ENCODE results near the gene POLRMT.

Gene POLRMT

DNA sequence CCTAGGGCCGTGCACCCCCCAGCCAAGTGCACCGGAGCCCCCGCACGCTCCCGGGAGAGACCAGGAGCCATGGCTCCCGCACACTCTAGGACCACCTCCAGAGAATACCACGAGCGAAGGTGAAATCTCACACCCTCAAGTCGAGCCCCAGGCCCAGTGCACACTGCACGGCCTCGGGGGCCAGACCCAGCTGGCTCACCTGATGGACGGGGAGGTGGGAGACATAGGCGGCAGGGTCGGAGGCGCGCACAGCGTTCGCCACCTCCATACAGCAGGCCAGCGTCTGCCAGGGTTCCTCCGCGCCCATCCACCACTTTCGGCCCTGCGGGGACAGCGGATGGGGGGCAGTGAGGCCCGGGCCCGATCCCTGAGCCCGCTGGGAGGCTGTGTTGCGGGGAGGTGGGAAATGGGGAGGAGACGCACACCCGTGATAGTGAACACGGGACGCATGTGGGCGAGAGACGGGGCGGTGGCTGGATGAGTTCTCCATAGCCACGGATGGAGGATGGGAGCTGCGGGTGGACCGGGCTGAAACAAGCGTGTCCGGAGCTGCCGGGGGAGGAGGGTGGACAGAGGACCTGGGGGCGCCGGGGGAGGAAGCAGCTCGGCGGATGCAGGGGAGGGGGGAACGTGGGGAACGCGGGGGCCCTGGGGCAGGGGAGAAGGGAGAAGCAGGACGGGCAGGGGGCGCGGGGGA is 13.0 kb downstream of the POLRMT start:
- Histone ChIP-seq H3K4me1 (ENCODE audit: insufficient read depth, low read length) (no peaks in the 10 kb centered on the region), H3K9ac (ENCODE audit: low read depth, low read length) (no peak overlapping the region), H3K36me3 (ENCODE audit: insufficient read depth, low read length) (no peaks in the 10 kb centered on the region; the same call in 1 of the 2 replicates), H3K9me3 (ENCODE audit: control insufficient read depth, insufficient read depth, low read length) (no peaks in the 10 kb centered on the region)

DNA sequence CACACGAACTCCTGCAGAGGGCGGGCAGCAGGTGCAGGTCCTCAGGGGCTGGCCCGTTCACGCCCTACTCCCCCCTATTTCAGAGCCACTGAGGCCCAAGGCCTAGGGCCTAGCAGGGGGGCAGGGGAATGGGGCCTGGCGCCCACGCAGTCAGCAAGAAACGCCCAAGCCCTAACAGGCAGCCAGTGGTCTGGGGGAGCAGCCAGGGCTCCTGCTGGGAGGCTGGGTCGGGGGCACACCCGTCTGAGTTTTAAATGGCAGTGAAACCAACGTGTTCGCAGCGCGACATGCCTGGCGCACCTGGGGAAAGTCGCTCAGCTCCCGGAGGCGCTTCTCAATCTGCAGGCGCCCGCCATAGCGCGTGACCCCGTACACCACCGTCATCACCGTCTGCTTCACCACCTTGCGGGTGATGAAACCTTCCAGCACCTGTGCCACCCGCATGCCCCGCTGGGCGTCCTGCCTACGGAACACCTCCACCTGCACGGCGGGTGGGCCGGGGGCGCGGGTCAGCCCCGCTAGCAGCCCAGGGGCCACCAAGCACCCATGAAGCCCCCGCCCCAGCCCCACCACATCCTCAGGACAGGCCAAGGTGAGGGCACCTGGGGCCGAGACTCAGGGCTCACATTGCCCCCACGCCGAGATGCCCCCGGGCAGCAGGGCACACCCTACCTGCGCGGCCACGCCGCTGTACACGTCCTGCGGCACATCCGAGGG is 13.9 kb downstream of the POLRMT start:
- Histone ChIP-seq H3K9me3 (ENCODE audit: control insufficient read depth, insufficient read depth, low read length) (no peaks in the 10 kb centered on the region), H3K9ac (ENCODE audit: low read depth, low read length) (no peak overlapping the region), H3K36me3 (ENCODE audit: insufficient read depth, low read length) (peaks cover 3% of the 10 kb centered on the region; the same call in 1 of the 2 replicates), H3K4me1 (ENCODE audit: insufficient read depth, low read length) (no peaks in the 10 kb centered on the region)

DNA sequence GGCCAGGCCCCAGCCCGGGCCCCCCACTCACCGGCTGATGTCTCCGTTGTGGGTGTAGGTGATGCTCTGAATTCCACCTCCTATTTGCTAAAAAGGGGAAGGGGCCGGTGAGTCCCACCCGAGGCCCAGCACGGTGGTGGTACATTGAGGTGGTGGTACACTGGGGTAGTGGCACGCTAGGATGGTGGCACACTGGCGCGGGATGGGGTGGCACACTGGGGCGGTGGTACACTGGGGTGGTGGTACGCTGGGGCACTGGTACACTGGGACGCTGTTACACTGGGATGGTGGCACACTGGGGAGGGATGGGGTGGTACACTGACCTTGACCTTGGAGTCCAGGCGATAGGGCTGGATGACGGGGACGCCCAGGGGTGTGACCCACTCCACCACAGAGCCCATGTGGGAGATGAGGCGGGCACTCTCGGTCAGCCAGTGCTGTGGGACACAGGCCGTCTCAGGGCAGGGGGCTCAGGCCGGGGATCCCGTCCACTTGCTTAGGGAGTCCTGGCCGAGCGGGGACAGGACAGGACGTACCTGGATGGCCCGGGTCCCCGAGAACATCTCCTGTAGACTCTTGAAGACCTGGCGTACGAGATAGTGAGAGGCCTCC is 14.6 kb downstream of the POLRMT start:
- H3K9me3 ChIP-seq (ENCODE audit: control insufficient read depth, insufficient read depth, low read length): no peaks in the 10 kb centered on the region
- no peaks in the 10 kb centered on the region for H3K4me1 ChIP-seq (ENCODE audit: insufficient read depth, low read length)
- peaks cover 3% of the 10 kb centered on the region; the same call in 1 of the 2 replicates for H3K36me3 ChIP-seq (ENCODE audit: insufficient read depth, low read length)
- no peak overlapping the region for H3K9ac ChIP-seq (ENCODE audit: low read depth, low read length)

DNA sequence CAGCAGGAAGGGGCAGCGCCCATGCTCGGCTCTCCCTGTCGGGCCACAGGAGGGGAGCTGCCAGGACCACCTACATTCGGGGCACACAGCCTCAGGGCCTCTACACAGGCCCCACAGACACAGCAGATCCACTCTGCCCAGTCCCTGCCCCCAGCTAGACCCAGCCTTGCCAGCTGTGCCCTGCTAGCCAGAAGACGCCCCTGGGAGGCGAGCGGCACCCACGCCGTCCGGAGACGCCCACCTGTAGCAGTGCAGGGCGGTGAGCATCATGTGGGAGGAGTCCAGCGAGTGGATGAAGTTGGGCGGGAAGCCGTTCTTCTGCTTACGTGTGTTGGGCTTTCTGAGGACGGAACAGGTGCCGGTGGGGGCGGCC is 15.1 kb downstream of the POLRMT start:
- no peaks in the 10 kb centered on the region for H3K4me1 ChIP-seq (ENCODE audit: insufficient read depth, low read length)
- no peak overlapping the region for H3K9ac ChIP-seq (ENCODE audit: low read depth, low read length)
- peaks cover 3% of the 10 kb centered on the region; the same call in 1 of the 2 replicates for H3K36me3 ChIP-seq (ENCODE audit: insufficient read depth, low read length)
- H3K9me3 ChIP-seq (ENCODE audit: control insufficient read depth, insufficient read depth, low read length): no peaks in the 10 kb centered on the region

DNA sequence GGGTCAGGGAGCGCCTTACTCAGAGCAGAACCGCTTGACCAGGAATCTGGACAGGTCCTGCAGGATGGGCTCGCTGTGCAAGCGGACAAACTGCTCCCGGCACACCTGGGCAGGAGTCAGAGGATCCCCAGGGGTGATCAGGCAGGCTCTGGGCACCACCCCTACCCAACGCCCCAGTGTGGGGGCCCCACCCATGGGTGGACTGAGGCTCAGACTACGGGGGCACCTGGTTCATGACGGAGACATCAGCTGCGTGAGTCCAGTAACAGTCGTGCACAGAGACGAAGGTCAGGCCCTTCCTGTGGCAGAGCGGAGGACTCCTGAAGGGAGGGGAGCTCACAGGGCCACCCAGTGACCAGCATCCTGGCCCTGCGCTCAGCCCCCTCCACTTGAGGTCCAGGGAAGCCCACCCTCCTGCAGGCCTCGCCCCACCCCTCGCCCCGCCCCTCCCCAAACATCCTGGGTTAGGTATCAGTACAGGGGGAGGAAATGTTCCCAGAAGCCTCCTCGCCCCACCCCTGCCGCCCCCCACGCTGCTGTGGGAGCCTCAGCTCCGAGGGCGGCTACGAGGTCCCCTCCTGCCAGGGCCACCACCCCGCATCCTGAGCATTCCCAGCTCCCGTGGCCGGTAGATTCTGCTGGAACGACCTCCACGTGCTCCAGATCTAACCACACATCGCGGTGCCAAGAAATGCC is 15.6 kb downstream of the POLRMT start:
- H3K4me1 ChIP-seq (ENCODE audit: insufficient read depth, low read length): no peaks in the 10 kb centered on the region
- no peak overlapping the region for H3K9ac ChIP-seq (ENCODE audit: low read depth, low read length)
- peaks cover 3% of the 10 kb centered on the region; the same call in 1 of the 2 replicates for H3K36me3 ChIP-seq (ENCODE audit: insufficient read depth, low read length)
- H3K9me3 ChIP-seq (ENCODE audit: control insufficient read depth, insufficient read depth, low read length): no peaks in the 10 kb centered on the region

DNA sequence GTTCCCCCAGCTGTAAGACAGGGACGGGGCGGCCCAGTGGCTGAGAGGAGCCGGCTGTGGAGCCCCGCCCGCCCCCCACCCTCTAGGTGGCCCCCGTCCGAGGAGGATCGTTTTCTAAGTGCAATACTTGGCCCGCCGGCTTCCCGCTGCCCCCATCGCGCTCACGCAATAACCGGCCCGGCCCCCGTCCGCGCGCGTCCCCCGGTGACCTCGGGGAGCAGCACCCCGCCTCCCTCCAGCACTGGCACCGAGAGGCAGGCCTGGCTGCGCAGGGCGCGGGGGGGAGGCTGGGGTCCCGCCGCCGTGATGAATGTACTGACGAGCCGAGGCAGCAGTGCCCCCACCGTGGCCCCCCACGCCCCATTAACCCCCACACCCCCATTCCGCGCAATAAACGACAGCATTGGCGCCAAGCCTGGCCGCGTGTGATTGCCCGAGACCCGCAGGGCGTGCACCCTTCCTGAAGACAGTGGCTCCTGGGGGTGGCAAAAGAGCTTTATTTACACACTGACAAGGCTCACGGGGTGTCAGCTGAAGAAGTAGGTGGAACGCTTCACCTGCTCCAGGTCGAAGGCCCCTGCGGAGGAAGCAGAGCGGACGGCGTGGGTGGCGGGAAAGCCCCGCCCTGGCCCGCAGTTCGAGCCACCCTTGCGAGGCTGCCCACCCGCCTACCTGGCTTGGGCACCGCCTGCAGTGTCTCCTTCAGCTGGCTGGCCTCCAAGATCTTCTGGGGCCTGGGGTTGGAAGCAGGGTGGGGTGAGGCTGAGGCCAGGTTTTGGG is 16.4 kb downstream of the POLRMT start:
- no peak overlapping the region for H3K9ac ChIP-seq (ENCODE audit: low read depth, low read length)
- H3K36me3 ChIP-seq (ENCODE audit: insufficient read depth, low read length): peaks cover 3% of the 10 kb centered on the region; the same call in 1 of the 2 replicates
- H3K4me1 ChIP-seq (ENCODE audit: insufficient read depth, low read length): no peaks in the 10 kb centered on the region
- H3K9me3 ChIP-seq (ENCODE audit: control insufficient read depth, insufficient read depth, low read length): no peaks in the 10 kb centered on the region

DNA sequence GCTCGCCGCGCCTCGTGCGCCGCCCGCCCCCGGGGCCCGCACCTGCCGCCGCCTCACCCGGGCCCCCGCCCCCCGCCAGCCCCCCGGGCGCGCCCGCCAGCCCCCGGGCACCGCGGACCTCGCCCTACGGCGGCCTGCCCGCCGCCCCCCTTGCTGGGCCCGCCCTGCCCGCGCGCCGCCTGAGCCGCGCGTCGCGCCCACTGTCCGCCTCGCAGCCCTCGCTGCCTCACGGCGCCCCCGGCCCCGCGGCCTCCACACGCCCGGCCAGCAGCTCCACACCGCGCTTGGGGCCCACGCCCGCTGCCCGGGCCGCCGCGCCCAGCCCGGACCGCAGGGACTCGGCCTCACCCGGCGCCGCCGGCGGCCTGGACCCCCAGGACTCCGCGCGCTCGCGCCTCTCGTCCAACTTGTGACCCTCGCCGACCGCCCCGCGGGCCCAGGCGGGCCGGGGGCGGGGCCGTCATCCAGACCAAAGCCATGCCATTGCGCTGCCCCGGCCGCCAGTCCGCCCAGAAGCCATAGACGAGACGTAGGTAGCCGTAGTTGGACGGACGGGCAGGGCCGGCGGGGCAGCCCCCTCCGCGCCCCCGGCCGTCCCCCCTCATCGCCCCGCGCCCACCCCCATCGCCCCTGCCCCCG is 17.2 kb downstream of the POLRMT start:
- H3K9me3 ChIP-seq (ENCODE audit: control insufficient read depth, insufficient read depth, low read length): no peaks in the 10 kb centered on the region
- 0 out of 2 replicates have a peak, but pooled peaks cover 3% of the 10 kb centered on the region for H3K4me1 ChIP-seq (ENCODE audit: insufficient read depth, low read length)
- H3K9ac ChIP-seq (ENCODE audit: low read depth, low read length): no peak overlapping the region
- H3K36me3 ChIP-seq (ENCODE audit: insufficient read depth, low read length): peaks cover 3% of the 10 kb centered on the region; the same call in 1 of the 2 replicates

DNA sequence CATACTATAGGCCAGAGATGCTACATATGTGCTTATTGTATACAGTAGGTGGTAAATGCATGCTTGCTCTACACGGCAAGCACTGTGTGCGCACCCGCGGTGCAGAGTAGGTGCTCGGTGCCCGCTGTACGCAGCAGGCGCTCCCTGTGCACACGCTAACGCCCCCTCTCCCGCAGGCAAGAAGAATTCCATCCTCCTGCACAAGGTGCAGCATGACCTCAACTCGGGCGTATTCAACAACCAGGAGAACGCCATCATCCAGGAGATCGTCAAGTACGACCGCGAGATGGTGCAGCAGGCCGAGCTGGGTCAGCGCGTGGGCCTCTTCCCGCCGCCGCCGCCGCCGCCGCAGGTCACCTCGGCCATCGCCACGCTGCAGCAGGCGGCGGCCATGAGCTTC is 17.7 kb downstream of the POLRMT start:
- H3K9me3 ChIP-seq (ENCODE audit: control insufficient read depth, insufficient read depth, low read length): no peaks in the 10 kb centered on the region
- H3K4me1 ChIP-seq (ENCODE audit: insufficient read depth, low read length): 0 out of 2 replicates have a peak, but pooled peaks cover 8% of the 10 kb centered on the region
- H3K36me3 ChIP-seq (ENCODE audit: insufficient read depth, low read length): peaks cover 3% of the 10 kb centered on the region; the same call in 1 of the 2 replicates
- no peak overlapping the region for H3K9ac ChIP-seq (ENCODE audit: low read depth, low read length)

DNA sequence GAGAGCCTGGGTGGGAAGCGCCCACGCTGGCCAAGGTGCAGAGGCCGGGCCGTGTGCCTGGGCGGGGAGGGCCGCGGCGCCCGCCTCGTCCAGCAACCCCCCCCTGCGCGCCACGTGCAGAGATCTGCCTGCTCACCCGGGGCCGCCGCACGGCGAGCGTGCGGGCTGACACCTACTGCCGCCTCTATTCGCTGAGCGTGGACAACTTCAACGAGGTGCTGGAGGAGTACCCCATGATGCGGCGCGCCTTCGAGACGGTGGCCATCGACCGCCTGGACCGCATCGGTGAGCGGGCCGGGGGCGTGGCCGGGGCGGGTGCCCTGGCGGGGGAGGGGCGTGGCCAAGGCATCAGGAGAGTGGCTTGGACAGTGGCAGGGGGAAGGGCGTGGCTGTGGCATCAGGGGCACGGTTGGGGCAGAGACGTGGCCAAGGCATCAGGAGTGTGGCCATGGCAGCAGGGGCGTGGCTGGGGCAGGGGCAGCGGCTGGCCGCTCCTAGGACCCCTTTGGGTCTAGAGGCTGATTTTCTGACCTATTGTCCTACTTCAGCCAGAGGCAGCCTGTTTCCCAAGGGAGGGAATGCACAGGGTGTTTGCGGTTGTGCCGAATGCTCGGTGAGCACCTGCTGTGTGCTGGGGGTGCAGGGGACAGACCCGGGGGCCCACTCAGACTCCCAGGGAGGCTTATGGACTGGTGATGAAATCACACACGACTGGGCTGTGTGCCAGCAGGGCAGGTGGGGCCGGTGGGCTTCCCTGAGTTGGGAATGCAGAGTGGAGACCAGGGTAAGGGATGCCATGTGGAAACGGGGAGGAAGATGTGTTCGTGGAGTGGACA is 19.4 kb downstream of the POLRMT start:
- H3K9ac ChIP-seq (ENCODE audit: low read depth, low read length): no peak overlapping the region
- H3K9me3 ChIP-seq (ENCODE audit: control insufficient read depth, insufficient read depth, low read length): no peaks in the 10 kb centered on the region
- H3K36me3 ChIP-seq (ENCODE audit: insufficient read depth, low read length): peaks cover 3% of the 10 kb centered on the region; the same call in 1 of the 2 replicates
- 0 out of 2 replicates have a peak, but pooled peaks cover 8% of the 10 kb centered on the region for H3K4me1 ChIP-seq (ENCODE audit: insufficient read depth, low read length)

DNA sequence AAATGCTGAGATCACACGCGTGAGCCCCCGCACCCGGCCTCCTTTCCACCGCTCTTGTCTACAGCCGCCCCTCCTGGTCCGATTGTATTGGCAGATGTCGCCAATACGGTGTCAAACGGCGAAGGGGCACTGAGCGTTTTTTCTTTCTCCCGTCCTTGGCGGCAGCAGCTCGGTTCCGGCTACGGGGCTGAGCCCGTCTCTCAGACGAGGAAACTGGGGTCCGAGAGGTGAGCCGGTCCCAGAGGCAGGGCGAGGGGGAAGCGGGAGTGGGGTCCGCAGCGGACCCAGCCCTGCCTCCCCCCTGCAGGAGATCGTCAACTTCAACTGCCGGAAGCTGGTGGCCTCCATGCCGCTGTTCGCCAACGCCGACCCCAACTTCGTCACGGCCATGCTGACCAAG is 20.4 kb downstream of the POLRMT start:
- Histone ChIP-seq H3K36me3 (ENCODE audit: insufficient read depth, low read length) (peaks cover 3% of the 10 kb centered on the region; the same call in 1 of the 2 replicates), H3K4me1 (ENCODE audit: insufficient read depth, low read length) (0 out of 2 replicates have a peak, but pooled peaks cover 8% of the 10 kb centered on the region), H3K9me3 (ENCODE audit: control insufficient read depth, insufficient read depth, low read length) (no peaks in the 10 kb centered on the region)

DNA sequence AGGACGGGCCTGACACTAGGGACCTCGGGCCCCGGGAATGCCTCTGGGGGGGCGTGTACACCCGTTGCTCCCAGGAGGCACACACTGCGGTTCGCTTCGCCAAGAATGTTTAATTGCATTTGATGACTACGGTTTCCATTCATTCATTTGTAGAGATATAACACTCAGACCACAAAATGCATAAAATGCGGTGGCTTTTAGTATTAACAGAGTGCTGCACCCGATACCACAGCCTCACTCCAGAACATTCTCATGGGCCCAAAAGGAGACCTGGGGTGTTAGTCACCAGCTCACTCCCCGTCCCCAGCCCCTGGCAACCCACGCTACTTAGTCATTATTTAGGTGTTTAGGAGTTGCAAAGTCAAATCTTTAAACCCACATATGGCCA is 21.9 kb downstream of the POLRMT start:
- H3K9me3 ChIP-seq (ENCODE audit: control insufficient read depth, insufficient read depth, low read length): no peaks in the 10 kb centered on the region
- peak overlapping the region; percentile 50; the same call in 1 of the 2 replicates for H3K9ac ChIP-seq (ENCODE audit: low read depth, low read length)
- 0 out of 2 replicates have a peak, but pooled peaks cover 8% of the 10 kb centered on the region for H3K4me1 ChIP-seq (ENCODE audit: insufficient read depth, low read length)
- H3K36me3 ChIP-seq (ENCODE audit: insufficient read depth, low read length): peaks cover 3% of the 10 kb centered on the region; the same call in 1 of the 2 replicates

More for the DNA sequence above, 20.4 kb downstream of the POLRMT start:
- H3K9ac ChIP-seq (ENCODE audit: low read depth, low read length): no peak overlapping the region

DNA sequence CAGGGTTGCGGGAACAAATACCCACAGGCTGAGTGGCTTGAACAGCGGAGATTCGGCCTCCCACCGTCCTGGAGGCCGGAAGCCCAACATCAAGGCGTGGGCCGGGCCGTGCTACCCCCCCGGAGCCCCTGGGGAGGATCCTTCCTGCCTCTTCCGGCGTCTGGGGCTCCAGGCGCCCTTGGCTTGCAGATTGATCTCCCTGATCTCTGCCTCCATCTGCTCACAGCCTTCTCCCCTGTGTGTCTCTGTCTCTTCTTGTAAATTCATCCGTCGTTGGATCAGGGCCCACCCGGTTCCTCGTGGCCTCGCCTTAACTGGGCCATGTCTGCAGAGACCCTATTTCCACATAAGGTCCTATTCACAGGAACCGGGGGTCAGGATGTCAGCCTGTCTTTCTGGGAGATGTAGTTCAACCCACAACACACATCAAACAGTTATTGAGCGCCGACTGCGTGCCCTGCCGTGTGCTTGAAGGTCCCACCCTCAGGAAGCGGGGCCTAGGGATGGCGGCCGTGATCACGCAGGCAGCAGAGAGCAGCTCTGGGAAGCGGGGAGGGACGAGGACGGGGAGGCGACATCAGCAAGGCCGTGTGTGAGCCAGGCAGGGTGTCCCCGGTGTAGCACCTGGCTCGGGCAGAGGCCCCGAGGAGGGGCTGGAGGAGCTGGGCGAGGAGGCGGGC is 22.4 kb downstream of the POLRMT start:
- peak overlapping the region; percentile 50 for H3K9ac ChIP-seq (ENCODE audit: low read depth, low read length)
- 0 out of 2 replicates have a peak, but pooled peaks cover 8% of the 10 kb centered on the region for H3K4me1 ChIP-seq (ENCODE audit: insufficient read depth, low read length)
- H3K36me3 ChIP-seq (ENCODE audit: insufficient read depth, low read length): peaks cover 3% of the 10 kb centered on the region; the same call in 1 of the 2 replicates
- no peaks in the 10 kb centered on the region for H3K9me3 ChIP-seq (ENCODE audit: control insufficient read depth, insufficient read depth, low read length)
